ENCODE results near the gene RAB7A.

GRCh38 chr3:128824132-128824850 lies 98.3 kb downstream of the RAB7A start:
- TF ChIP-seq CTCF (IDR thresholded peaks at IDR 0.05; ENCODE audit: poor library complexity): no peak
- no peak for TF ChIP-seq EZH2 (IDR thresholded peaks at IDR 0.05; ENCODE audit: borderline replicate concordance)
- no peak for TF ChIP-seq EZH2phosphoT487 (IDR thresholded peaks at IDR 0.05; ENCODE audit: low read depth, severe bottlenecking, unreplicated experiment)
